Vagina (tissue), 2 donors: Measurements from ENCODE around the gene ARID5B. TPM values are rescaled to one million over a fixed set of nuclear protein-coding genes. Genes with fewer than 3 reads are reported as not detected.

Experiments
- DNase-seq, 2 donors: peaks; one replicate each; pipeline ENCODE4 v3.0.0-alpha.2; 2017; ENCODE audit errors: extremely low spot score in 2 of 2
- H3K27ac ChIP-seq: fragments of 200-600 bp; sonication (generic); one replicate; pipeline ENCODE4 v1.5.1; 2019
- H3K27me3 ChIP-seq: fragments of 200-600 bp; sonication (generic); one replicate; pipeline ENCODE4 v1.5.1; 2019
- H3K36me3 ChIP-seq, 2 donors: fragments of 200-600 bp; sonication (generic); one replicate each; pipeline ENCODE4 v1.5.1; 2017 to 2019
- H3K4me1 ChIP-seq: fragments of 200-600 bp; sonication (generic); one replicate; pipeline ENCODE4 v1.5.1; 2019
- H3K4me3 ChIP-seq, 2 donors: fragments of 200-600 bp; sonication (generic); 1 replicate in 1 of 2; 2 replicates in 1 of 2; pipeline ENCODE4 v1.5.1; 2016 to 2019
- H3K9me3 ChIP-seq: fragments of 200-600 bp; sonication (generic); one replicate; pipeline ENCODE4 v1.5.1; 2019
- CTCF ChIP-seq, 3 experiments: fragments of 450-650 bp in 2 of 3; fragments of 200-600 bp in 1 of 3; sonication (generic) in 1 of 3; IDR thresholded peaks; one replicate each; pipeline ENCODE4 v1.5.1; 2017 to 2019; ENCODE audit warnings: antibody characterized with exemption in 3 of 3, mild to moderate bottlenecking in 2 of 3, moderate library complexity in 2 of 3
- POLR2A ChIP-seq, 2 donors: fragments of 450-650 bp; IDR thresholded peaks; one replicate each; pipeline ENCODE4 v1.6.1; 2017; ENCODE audit warnings: antibody characterized with exemption in 2 of 2, mild to moderate bottlenecking in 2 of 2, moderate library complexity in 2 of 2
- POLR2AphosphoS5 ChIP-seq, 2 donors: sonication (generic); formaldehyde crosslinking; IDR thresholded peaks; one replicate each; pipeline ENCODE4 v1.9.0; 2017; ENCODE audit warnings: antibody characterized with exemption in 2 of 2, mild to moderate bottlenecking in 2 of 2, low read depth in 1 of 2; ENCODE audit not compliant: insufficient read depth in 1 of 2
- intact Hi-C: fragments of 100-400 bp; cut with DNase I; formaldehyde crosslinking; loops from one replicate; pipeline ENCODE4 v1.15.1; 2023
- total RNA-seq: library from RNA; depleted of rRNA; stranded (reverse); fragments of >200 nt; gene quantifications from one replicate; pipeline ENCODE4 v1.2.3, GENCODE V29; 2016

The ARID5B gene
- total RNA-seq, 1 donor from 2014 or later = 75.9 TPM

GRCh38 chr10:61899663-61899996, 1.9 kb upstream of the ARID5B start:
- H3K9me3 ChIP-seq = no peaks in the 10 kb centered on the region
- peak overlapping the region; percentile 98 for H3K27ac ChIP-seq
- H3K27me3 ChIP-seq = no peaks in the 10 kb centered on the region
- no peak for DNase-seq
- peak overlapping the region; percentile 77 to 94 for H3K4me3 ChIP-seq
- H3K4me1 ChIP-seq = peaks cover 37% of the 10 kb centered on the region
- TF ChIP-seq POLR2A (IDR thresholded peaks at IDR 0.05) (no peak), POLR2AphosphoS5 (IDR thresholded peaks at IDR 0.05; ENCODE audit: insufficient read depth in 1 of 2, low read depth in 1 of 2) (no peak), CTCF (IDR thresholded peaks at IDR 0.05) (no peak)
- no peaks in the 10 kb centered on the region for H3K36me3 ChIP-seq
- intact Hi-C loops = no loop called here

GRCh38 chr10:61899997-61900828, 1.3 kb upstream of the ARID5B start:
- no peak for TF ChIP-seq CTCF (IDR thresholded peaks at IDR 0.05)
- peak in 1 of 2 donors; percentile 22 for TF ChIP-seq POLR2AphosphoS5 (IDR thresholded peaks at IDR 0.05; ENCODE audit: insufficient read depth in 1 of 2, low read depth in 1 of 2)
- TF ChIP-seq POLR2A (IDR thresholded peaks at IDR 0.05) = no peak
- H3K4me3 ChIP-seq = peak overlapping the region; percentile 77 to 94
- no peaks in the 10 kb centered on the region for H3K9me3 ChIP-seq
- no peaks in the 10 kb centered on the region for H3K27me3 ChIP-seq
- H3K36me3 ChIP-seq = no peaks in the 10 kb centered on the region
- peaks cover 42% of the 10 kb centered on the region for H3K4me1 ChIP-seq
- H3K27ac ChIP-seq = peak overlapping the region; percentile 98
- no peak for DNase-seq
- intact Hi-C loops = loop anchor here (5.0 kb wide), 1 partner anchor 137 kb away; no protein-coding TSS in a partner anchor

GRCh38 chr10:61901829-61902444, 438 bp downstream of the ARID5B start:
- no peaks in the 10 kb centered on the region for H3K36me3 ChIP-seq
- intact Hi-C loops = loop anchor here (5.0 kb wide), 1 partner anchor 135 kb away; no protein-coding TSS in a partner anchor

GRCh38 chr10:61902445-61903220, 1.1 kb downstream of the ARID5B start:
- peak overlapping the region; percentile 77 to 94 for H3K4me3 ChIP-seq
- peak overlapping the region; percentile 98 for H3K27ac ChIP-seq
- H3K4me1 ChIP-seq = peaks cover 58% of the 10 kb centered on the region
- no peaks in the 10 kb centered on the region for H3K9me3 ChIP-seq
- intact Hi-C loops = loop anchor here (5.0 kb wide), 1 partner anchor 135 kb away; no protein-coding TSS in a partner anchor
- no peaks in the 10 kb centered on the region for H3K36me3 ChIP-seq
- peak in 1 of 2 donors; percentile 89 for DNase-seq
- TF ChIP-seq CTCF (IDR thresholded peaks at IDR 0.05) (peak in 1 of 3 experiments; percentile 12), POLR2AphosphoS5 (IDR thresholded peaks at IDR 0.05; ENCODE audit: insufficient read depth in 1 of 2, low read depth in 1 of 2) (peak in 1 of 2 donors; percentile 39), POLR2A (IDR thresholded peaks at IDR 0.05) (no peak)
- no peaks in the 10 kb centered on the region for H3K27me3 ChIP-seq

More at GRCh38 chr10:61901829-61902444, 438 bp downstream of the ARID5B start:
- no peaks in the 10 kb centered on the region for H3K9me3 ChIP-seq
- H3K27ac ChIP-seq = peak overlapping the region; percentile 98
- peak overlapping the region; percentile 77 to 94 for H3K4me3 ChIP-seq
- TF ChIP-seq POLR2AphosphoS5 (IDR thresholded peaks at IDR 0.05; ENCODE audit: insufficient read depth in 1 of 2, low read depth in 1 of 2) (no peak), CTCF (IDR thresholded peaks at IDR 0.05) (no peak), POLR2A (IDR thresholded peaks at IDR 0.05) (no peak)
- no peak for DNase-seq
- H3K27me3 ChIP-seq = no peaks in the 10 kb centered on the region
- H3K4me1 ChIP-seq = peaks cover 59% of the 10 kb centered on the region
